ENCODE data around the gene CISH.
A peak's percentile ranks its signal among the peaks of the same experiment; 100 is the strongest.

CISH gene

DNA sequence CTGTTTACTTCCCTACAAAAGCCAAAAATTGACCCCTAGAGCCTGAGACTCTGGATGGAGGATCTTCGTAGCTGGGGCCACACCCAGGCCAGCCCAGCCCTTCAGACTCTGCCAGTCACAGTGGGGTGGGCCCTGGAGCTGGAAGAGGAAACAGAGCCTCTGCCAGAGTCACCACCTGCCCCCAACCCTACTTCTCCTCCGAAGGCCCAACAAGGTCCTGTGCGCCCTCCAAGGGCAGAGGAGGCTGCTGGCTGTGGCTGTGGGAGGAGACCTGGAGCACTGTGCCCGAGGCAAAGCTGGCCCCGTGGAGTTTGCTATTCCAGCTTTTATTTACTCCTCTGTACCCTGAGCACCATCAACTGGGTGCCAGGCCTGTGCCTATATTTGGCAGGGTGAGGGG lies 19.0 kb downstream of the CISH start:
- no peak for DNase-seq

DNA sequence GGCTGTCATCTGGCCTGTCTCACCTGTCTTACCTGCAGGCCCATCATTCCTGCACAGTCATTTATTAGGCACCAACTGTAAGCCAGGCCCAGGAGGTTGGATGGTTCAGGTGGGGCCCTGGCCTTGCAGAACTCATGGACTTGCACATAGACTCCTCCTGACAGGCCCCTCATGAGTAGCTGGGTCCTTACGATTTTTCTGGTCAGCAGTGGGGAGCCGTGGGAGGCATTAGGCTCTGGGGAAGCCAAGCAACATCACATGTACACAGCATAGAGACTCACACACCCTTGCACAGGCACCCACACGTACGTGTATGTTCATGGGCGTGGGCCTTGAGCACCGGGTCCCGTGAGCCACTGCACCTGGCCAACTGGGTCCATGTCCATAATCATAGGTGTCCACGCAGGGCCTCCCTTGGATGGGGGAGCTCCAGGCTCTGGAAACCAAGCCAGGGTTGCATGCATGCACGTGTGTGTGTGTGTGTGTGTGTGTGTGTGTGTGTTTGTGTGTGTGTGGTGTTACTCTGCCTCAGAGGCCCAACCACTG lies 20.3 kb downstream of the CISH start:
- no peak for DNase-seq

DNA sequence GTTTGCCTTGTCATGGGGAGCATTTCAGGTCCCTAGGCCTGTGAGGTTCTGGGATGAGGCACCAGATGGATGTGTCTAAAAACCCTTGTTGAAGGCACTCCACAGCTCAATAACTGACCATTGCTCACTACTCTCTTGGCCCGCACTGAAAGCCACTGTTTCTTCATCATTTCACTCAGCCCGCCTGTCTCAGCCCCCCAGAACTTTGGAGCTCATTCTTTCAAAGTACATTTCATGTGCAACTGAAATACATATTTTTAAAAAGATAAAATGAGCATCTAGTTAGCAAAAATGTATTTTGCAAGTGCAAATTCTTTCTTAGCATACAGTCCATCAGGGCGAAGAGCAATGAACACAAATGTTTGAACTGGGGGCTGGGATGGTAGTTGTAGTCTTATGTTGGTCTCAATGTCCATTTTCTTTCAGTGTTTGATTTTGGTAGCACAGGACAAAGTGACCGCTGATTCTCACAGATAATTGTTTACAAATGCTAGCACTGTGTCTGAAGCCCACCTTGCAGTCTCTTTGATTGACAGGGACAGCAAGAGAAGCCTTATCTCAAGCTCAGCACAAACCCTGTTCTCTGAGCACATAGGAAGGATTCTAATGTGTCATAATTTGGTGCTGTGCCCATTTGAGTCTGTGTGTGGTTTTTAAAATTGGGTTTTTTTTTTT lies 22.7 kb downstream of the CISH start:
- DNase-seq, result no peak

DNA sequence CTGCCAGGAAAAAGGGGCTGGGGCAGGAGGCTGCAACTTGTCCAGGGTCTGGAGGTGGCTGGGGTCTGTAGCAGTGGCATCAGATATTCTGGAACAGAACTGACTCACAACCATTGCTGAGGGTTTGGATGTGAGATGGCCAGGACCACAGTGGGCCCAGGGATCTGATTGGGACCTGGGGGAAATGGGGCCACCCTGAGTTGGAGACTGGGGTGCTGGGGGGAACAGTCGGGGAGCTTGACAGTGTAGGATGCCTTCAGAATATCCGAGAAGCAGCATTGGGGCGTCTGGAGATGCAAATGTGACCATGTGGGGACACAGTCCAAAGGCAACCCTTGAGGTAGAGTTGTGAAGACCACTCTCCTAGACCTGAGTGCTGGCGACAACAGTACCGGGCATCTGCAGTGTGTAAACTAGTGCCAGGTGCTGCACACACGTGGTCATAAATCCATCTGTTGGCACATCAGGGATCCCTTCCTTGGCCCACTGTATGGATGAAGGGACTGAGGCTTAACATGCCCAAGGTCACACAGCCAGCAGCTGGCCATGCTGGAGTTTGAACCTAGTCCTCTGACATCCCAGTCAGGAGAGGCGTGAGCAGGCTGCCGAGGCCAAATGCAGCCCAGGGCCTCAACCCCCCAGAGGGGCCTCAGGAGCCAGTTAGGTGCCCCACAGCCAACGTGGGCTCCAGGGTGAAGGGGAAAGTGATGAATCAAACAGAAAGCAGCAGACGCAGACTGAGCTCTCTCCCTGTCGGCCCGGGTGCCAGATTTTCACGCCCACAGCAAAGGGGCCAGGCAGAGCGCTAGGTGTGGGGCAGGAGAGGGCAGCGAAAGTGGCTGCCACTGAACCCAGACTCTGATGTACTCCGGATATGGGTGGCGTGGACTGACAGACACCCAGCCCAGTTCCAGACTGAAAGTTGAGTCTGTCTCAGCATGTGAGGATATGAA lies 23.5 kb downstream of the CISH start:
- no peak for DNase-seq

DNA sequence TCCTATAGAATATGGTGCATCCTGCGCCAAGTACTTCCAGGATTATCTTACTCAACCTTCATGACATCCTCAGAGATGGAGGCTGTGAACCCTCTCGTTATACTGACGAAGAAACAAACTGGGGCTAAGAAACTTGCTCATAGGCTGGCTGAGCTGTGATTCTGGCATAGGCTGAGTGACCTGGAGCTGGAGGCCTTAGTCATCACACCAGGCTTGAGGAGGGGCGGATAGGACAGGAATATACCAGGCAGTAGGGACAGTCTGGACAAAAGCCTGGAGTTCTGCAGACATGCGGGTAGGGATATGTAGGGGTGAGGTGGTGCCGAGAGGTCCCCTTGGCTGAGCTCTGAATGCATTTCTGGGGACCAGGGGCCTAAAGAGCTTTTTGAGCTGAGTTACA lies 24.2 kb downstream of the CISH start:
- no peak for DNase-seq

DNA sequence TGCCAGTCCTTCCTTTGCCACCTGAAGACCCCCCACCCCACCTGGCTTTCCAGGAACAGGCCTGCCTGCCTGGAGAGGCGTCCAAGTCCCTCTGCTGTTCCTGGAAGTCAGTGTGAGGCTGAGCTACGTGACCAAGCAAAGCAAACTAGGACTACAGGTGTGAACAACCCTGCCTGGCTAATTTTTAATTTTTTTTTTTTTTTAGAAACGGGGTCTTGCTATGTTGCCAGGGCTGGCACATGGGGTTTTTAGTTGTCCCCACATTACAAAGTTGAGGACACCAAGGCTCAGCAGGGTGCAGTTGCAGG lies 24.9 kb downstream of the CISH start:
- DNase-seq, result no peak

DNA sequence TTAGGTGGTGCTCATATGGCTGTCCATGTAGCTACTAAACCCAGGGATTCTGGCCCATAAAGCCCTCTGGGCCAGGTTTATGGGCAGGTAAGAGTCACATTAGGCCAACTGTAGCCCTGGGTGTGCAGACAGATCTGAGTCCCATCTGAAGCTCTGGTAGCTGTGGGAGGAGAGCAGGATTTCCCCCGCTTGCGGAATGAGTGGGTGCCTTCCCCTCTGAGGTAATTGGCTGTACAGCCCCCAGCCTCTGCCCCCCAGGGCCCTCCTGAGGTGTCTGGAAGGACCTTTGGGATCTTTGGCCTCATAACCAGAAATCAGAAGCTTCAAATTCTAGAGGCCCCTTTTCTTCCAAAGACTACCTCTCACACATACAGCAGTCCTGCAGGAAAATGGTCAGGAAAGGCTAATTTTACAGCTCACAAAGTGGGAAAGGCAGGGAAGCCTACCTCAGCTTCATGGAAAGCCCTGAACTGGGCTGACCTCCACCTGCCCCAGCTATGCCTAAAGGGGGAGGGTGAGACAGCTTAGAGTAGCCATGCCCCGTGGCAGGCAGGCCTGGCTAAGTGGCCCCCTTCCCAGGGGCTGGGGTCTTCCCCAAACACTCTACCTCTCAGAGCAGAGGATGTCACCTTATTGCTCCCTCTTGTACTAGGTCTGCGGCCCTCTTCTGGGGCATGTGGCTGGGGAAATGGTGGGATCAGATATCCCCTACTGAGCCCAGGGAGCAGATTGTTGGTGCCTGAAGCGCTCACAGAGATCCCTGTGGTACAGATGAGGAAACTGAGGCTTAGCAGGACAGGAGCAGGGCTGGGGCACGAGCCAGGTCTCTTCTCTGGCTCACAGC lies 25.4 kb downstream of the CISH start:
- no peak for DNase-seq

DNA sequence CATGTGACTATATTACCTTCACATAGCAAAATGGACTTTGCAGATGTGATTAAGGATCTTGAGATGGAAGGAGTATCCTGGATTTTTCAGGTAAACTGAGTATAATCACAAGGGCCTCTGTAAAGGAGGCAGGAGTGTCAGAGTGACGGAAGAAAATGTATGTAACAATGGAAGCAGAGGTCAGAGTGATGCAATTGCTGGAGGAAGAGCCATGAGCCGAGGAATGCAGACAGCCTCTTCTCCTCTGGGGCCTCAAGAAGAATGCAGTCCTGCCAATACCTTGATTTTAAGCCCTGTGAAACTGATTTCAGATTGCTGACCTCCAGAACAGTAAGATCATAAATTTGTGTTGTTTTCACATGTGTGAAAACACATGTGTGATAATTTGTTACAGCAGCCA lies 27.2 kb downstream of the CISH start:
- no peak for DNase-seq

DNA sequence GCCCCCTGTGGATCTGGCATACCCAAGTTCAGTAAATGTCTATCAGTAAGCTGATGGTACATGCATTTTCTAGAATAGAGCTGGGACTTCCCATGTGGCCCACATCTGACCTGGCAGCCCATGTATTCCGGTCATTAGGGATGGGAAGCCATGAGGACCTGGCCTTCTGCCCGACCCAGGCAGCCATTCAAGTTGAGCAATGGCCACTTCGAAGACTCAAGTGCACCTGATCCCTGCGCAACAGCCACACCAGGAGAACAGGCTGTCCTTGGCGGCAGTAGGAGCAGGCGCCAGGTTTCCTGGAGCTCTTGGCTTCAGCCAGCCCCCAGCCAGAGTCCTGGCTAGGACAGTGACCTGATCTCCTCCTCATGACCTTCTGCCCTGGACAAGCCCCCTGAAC lies 27.7 kb downstream of the CISH start:
- no peak for DNase-seq

DNA sequence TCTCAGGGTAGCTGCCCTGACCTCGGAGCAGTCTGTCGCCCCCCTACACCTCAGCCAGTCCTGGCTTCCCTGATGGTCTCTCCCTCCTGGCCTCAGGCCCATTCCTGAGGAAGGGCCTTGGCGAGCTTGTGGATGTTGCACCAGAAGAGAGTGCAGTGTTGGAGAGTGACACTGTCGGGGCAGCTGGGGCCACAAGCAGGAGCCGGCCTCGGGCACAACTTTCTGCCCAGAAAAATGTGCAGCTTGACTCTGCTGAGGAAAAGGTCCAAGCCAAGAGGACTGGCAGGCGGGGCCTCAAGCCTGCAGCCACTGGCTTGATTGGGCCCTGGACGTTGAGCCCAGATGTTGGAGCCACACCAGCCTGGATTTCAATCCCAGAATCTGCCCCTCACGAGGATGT lies 29.5 kb downstream of the CISH start:
- no peak for DNase-seq

DNA sequence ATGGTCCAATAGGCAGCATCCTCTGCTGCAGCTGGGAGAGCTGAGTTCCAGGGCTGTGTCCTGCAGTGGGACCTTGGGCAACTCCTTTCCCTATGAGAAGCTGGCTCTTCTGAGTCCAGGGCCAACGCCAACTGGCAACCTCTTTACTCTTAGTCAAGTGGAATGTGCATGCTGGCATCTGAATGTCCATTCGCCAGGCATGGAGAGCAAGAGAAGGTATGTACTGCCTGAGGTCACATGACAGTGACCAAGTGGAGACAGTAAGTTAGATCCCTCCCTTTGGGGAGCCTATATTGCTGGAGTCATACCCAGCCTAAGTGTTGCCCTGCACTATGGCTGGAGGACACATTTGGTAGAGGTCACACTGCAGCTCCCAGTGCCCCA lies 30.1 kb downstream of the CISH start:
- no peak for DNase-seq

DNA sequence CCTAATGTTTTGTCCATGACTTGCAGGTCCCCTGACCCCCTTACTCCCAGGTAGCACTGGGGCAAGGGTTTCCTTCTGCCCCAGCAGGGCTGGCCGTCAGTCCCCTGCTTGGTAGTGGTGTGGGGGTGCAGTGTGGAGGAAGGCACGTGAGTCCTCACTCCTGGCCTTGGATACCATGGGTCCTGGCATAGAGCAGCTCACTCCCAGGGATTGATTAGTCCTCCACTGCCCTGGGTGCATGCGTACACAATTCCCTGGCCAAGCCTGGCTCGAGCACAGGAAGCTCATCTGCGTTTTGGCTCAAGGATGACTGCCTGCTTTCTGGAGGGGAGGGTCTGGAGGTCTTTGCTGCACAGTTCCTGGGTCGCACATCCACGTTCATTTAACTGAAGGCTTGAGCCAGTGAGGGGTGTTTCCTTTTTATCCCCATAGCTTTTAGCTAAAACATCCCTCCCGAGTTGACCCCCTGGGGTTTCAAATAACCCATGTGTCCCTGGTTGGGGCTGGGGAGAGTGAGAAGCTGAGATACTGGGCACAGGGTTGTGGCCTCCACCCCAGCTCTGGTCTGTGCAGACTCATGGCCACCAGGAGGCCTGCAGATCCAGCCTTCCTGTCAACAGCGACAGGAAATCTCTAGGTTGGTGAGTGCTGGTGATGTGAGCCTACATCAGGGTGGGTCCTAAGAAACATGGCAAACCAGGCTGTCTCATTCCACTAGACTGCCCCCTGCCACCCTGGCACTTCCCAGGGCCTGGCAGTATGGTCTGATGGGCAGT lies 30.7 kb downstream of the CISH start:
- no peak for DNase-seq

DNA sequence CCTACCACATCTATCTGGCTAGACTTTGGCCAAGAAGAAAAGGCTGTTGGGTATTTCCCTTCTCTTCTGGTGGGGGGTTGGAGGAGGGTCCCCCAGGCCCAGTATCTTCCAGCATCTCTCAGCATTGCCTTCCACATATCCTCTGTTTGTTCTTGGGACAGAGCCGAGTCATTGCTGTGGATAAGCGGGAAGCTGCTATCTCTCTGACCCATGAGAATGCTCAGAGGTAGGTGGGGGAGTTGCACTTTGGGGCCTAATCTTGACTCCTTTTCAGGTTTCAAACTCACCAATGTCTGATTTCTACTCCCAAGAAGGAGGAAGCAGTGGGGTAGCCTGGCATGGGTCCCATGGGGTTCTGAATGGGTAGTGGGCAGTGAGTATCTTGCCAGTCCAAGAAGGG lies 34.2 kb downstream of the CISH start:
- DNase-seq, result no peak

DNA sequence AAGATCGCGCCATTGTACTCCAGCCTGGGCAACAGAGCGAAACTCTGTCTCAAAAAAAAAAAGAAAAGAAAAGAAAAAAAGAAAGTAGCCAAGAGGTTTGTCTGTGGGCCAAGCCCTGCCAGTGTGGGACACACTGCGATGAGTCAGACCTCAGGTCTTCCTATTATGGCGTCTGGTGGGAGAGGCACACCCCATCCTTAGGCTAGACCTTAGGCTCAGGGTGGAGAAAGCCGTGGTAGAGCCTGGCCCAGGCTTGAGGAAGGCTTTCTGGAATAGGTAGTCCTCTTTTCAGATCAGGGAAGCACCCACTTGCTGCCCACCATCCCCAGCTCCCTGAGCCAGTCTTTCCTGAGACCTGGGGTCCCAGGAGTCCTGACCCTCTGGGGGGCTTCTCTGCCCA lies 36.2 kb downstream of the CISH start:
- DNase-seq, result no peak

DNA sequence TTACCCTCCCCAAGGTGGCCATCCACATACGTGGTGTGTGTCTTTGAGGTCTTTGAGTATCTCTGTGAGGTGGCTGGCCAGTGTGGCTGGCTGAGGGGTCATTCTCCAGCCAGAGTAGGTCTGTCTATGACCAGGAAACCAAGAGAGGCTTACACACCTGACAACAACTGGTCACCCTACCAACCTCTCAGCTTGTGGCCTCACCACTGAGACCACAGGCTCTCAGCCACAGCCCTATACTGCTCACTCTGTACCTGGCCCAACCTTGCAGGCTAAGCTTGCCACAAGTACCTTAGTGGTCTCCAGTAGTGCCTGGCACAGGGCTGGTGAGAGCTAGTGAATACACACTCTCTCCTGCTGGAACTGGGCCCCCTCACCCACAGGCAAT lies 37.1 kb downstream of the CISH start:
- no peak for DNase-seq

DNA sequence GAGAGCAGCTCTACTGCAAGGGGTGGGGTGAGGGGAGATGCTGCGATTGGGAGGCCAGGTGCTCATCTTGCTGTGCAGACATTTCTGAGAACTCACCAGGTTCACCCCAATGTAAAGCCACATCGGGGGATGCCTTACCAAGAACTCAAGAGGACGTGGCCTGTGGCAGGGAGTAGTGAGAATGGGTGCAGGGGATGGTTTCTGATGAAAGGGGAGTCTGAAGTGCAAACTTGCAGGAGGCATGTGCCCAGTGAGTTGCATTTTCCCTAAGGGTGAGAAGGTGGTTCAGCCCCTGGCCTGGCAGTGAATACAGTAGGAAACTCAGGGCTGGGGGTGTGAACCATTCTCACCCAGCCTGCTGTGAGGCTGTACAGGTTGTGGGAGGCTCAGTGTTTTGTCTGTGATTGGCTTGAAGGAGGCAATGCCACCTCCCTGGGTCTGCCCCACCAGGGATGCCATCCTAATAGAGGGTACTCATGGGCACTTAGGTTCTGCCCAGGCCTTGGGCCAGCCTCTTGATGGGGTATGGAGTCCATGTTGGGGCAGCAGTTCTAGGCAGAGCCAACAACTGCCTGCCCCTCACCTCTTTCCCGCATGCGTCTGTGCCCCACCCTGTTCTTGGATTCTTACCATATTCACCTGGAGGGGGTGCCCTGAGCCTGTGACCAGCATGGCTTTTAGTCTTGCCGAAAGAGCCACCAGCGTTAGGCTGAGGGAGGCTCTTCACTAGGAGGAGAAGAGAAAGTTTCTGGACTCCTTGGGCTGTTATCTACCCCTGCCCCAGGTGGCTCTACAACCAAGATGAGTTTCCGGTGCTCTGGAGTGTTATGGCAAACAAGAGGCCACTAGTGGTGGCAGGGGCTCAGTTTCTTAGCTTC lies 37.8 kb downstream of the CISH start:
- no peak for DNase-seq

DNA sequence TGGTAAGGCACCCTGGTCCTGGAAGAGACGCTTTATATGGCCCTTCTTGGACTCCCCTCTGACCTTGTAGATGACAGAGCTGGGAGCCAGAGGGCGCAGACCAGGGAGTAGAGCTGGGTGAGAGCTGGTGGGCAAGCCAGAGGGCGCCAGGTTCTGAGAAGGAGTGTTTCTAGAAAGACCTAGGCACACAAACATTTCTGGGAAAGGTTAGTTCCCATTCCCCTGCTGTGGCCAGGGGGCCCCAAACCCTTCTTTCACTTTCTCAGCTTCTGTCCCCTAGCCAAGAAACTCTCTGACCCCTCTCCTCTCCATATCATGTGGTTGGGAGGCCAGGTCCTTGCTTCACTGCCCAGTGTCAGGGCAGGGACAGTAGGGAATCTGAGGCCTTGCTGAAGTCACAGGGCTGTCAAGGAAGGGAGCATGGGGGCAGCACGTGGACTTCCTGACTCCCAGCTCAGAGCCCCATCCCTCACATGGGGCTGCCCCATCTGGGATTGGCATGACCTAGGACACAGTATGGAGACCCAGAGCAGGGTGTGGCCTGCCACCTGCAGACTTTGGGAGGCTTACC lies 38.7 kb downstream of the CISH start:
- no peak for DNase-seq

DNA sequence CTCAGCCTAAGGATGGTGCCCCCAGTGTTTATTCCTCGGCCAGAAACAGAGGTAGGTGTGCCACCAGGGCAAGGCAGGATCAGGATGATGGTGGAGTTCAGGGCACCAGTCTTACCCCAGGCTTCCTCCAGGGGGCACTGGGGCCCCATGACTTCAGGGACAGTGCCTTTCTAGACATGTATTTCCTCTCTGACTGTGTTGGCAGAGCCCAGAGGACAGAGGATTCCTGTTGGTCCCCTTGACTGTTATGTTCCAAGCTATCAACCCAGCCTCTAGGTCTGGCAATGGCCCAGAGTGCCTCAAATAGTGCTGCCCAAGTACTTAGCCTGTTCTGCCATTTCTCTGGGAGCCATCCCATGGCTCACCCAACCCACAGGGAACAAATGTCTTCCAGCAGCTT lies 39.4 kb downstream of the CISH start:
- peak; percentile 7 for DNase-seq

DNA sequence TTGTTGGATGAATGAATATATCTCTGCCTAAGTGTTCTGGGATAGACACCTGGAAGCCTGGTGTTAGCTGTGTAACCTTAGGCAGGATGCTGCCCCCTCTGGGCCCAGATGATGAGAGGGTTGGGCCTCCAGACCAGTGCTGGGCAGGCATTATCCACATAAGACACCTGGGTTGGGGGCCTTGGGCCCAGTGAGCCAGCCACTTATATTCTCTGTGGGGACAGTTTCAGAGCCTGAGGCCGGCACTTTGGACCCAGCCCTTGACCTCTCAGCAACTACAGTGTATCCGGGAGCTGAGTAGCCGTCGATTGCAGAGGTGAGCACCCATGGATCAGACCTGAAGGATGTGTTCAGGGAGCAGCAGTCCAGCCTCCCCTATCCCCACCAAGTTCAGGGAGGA lies 40.1 kb downstream of the CISH start:
- no peak for DNase-seq

DNA sequence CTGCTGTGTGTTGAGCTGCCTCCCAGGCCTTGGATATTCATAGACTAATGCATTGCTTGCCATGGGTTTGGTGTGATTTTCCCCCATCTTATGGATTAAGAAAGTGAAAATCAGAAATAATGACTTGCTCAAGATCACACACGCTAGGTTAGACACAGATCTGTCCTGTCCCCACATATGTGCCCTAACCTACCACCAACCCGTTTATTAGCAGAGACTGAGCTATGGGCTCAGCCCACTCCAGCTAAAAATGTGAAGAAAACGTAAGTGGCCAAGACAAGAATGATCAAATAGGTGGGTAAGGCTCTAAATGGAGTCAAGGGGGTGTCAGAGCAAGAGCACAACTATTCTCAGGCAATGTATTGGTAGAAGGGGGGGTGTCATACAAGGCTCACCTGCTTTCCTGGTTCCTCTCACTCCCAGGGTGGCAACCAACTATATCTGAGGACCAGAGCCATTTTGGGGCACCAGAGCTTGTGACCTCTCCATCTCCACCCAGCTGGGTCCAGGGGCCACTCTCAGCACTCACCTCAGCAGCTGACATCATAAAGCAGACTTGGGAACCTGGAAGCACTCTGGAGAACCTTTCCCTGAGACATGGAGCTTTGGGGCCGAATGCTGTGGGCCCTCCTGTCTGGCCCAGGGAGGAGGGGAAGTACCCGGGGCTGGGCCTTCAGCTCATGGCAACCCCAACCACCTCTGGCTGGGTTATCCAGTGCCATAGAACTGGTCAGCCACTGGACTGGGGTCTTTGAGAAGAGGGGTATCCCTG lies 40.9 kb downstream of the CISH start:
- no peak for DNase-seq
